Left ventricle myocardium superior (tissue), 1 donor: ENCODE results near the gene TRAPPC3. TPM values are rescaled to one million over a fixed set of nuclear protein-coding genes. Genes with fewer than 3 reads are reported as not detected.

Source experiments
- ATAC-seq: fragments of 200-7000 bp; cut with Tn5 transposase; one replicate; pipeline ENCODE4 v1.9.1; 2020; ENCODE audit warnings: mild to moderate bottlenecking, moderate library complexity
- DNase-seq: peaks from one replicate; pipeline ENCODE4 v3.0.0-alpha.2; 2020
- intact Hi-C: fragments of 100-400 bp; cut with micrococcal nuclease; formaldehyde crosslinking; loops from one replicate; pipeline ENCODE4 v1.11.0; 2022
- total RNA-seq: library from RNA; stranded (reverse); fragmentation: NEBNext Ultra II Directional; extraction: Animal tissue kit (Norgen Biotek cat#: 25700); gene quantifications from one replicate; pipeline ENCODE4 v1.2.1, GENCODE V29; 2021
- donor health status: DM: no; HTN: yes; CAD: no; lungs with severe emphysema.

TRAPPC3 gene
- total RNA-seq, 1 donor from 2014 or later, result 57.8 TPM

DNA sequence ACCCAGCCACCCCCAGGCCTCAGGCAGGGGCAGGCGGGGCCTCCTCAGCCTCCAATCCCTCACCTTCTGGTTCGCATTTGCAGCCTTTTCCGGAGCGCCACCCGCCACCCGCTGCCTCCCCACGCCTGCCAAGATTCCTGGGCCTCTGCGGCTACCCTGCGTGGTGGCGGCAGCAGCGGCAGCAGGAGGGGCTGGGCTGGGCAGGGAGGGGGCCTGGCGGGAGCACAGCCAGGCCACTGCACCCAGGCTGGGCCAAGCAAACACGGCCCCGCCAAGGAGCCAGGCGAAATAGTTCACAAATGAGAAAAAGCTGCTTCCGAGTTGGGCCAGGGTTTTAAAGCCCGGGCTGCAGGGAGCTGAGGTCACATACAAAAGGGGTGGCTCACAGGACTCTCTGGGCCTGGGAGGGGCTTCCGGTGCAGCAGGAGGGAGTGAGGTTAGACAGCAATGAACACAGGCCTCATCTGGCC, 34.1 kb downstream of the TRAPPC3 start:
- ATAC-seq (peak; percentile 80), DNase-seq (peak; percentile 49)
- intact Hi-C loops, result no loop called here

GRCh38 chr1:36114371-36114770, 34.9 kb downstream of the TRAPPC3 start:
- intact Hi-C loops, result no loop called here
- ATAC-seq (no peak), DNase-seq (no peak)

GRCh38 chr1:36112823-36113222, 36.5 kb downstream of the TRAPPC3 start:
- no peak for ATAC-seq
- no peak for DNase-seq
- intact Hi-C loops, result no loop called here

GRCh38 chr1:36111151-36111550, 38.1 kb downstream of the TRAPPC3 start:
- DNase-seq (no peak), ATAC-seq (no peak)
- intact Hi-C loops, result no loop called here

DNA sequence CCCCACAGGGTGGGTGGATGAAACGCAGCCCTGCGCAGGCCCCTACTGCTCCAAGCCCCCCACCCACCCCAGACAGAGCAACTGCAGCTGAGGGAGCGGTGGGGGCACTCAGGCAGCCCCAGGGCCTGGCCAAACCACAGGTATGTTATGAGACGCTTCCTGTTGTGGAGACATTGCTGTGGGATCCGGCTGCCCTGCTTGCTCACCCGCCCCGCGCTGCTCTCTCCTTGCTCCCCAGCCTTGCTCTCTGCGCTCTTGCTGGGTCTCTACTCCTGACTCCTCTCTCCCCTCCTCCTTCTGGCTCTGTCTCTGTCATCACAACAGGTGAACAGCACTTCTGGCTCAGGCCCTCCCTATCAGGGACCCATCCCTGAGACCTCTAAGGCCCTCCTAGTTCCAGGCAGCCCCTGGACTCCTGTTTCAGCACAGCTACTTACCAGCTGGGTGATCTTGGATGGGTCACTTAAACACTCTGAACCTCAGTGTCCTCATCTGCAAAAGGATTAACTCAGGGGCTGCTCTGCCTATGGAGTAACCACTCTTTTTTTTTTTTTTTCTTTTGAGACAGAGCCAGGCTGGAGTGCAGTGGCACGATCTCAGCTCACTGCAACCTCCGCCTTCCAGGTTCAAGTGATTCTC, 40.1 kb downstream of the TRAPPC3 start:
- intact Hi-C loops, result no loop called here
- no peak for ATAC-seq

DNA sequence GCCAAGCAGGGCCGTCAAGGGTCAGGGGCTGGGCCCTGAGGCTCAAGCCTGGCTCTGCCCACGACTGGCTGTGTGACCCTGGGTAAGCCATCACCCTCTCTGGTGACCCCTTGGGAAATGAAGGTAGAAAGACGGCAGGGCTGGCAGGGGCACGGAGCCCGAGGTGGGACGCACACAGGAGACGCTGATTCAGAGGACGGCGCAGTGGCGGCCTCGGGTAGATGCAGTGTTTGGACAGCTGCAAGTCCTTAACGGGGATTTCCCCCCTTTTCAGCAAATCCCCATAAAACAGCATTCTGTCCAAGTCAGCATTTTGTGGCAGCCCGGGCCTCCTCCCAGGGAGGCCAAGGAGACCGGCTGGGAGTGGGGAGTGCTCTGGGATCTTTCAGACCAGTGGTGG, 41.0 kb downstream of the TRAPPC3 start:
- ATAC-seq, result no peak
- intact Hi-C loops, result no loop called here

More for the DNA sequence above, 40.1 kb downstream of the TRAPPC3 start:
- no peak for DNase-seq

DNA sequence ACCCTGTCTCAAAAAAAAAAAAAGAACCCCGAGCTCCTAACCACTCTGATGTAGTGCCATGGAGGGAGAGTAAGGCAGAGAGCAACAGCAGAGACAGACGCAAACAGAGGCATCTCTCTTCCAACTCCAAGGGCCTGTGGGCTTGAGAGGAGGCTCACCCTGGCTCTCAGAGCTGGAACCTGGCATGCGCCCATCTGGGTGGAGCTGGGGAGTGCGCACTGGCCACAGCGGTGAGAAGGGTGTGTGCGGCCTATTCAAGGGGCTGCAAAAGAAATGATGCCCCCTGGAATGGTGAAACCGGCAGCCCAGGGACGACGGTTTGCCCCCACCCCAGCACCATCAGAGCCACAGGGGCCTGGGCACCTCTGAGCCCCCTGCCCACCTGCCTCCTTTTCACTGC, 41.9 kb downstream of the TRAPPC3 start:
- intact Hi-C loops, result no loop called here
- DNase-seq, result no peak
- no peak for ATAC-seq

More for the DNA sequence above, 41.0 kb downstream of the TRAPPC3 start:
- DNase-seq, result no peak

GRCh38 chr1:36106269-36106668, 43.0 kb downstream of the TRAPPC3 start:
- intact Hi-C loops, result no loop called here
- DNase-seq (no peak), ATAC-seq (no peak)

DNA sequence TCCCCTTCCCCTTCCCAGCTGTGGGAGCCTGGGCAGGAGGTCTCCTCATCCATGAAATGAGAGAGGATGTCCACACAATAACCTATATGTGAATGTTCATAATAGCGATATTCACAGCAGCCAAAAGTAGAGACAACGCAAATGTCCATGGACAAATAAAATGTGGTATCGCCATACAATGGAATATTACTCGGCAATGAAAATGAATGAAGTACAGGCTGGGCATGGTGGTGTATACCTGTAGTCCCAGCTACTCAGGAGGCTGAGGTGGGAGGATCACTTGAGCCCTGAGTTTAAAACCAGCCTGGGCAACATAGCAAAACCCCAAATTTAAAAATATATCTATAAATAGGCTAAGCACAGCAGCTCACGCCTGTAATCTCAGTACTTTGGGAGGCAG, 47.7 kb downstream of the TRAPPC3 start:
- no peak for DNase-seq
- no peak for ATAC-seq
- intact Hi-C loops, result no loop called here

- no peak for DNase-seq
- intact Hi-C loops, result no loop called here
- no peak for ATAC-seq
Measured at GRCh38 chr1:36100376-36100775, 48.9 kb downstream of the TRAPPC3 start.

DNA sequence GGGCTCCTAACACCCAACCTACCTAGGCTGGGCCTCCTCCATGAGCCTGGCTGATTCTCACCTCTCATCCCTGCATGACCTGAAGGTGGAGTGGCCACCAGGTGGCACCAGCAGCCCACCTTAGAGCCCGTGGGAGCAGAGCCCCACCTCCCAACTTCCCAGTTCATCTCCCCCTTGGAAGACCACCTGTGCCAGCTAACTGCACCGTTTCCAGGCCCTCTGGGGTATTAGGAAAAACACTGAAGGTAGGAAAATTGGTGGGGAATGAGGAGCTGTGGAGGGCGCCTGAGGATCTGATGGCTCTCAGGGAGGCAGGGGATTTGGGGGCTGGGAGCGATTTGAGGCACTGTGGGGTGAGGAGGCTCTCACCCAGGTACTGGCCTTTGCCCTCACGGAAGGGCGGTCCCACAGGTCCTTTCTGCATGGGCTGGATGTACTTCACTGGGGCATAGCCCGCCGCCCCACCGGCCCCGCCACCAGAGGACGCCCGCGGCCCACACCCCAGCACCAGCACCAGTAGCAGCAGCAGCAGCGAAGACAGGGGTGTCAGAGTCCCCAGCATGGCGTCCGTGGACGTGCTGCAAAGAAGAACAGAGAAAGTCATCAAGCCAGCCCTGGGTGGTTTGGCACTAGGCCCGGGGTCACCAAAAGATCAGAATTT, 49.5 kb downstream of the TRAPPC3 start:
- intact Hi-C loops, result loop anchor here (10.0 kb wide), 1 partner anchor 315 kb away; no protein-coding TSS in a partner anchor
- DNase-seq (peak; percentile 89), ATAC-seq (peak; percentile 89)

GRCh38 chr1:36098650-36099365, 50.5 kb downstream of the TRAPPC3 start:
- DNase-seq (no peak), ATAC-seq (no peak)

GRCh38 chr1:36097693-36098585, 51.3 kb downstream of the TRAPPC3 start:
- ATAC-seq, result no peak
- DNase-seq, result no peak
- intact Hi-C loops, result loop anchor here (10.0 kb wide), 1 partner anchor 317 kb away; no protein-coding TSS in a partner anchor

More at GRCh38 chr1:36098650-36099365, 50.5 kb downstream of the TRAPPC3 start:
- intact Hi-C loops, result loop anchor here (10.0 kb wide), 1 partner anchor 316 kb away; no protein-coding TSS in a partner anchor

- ATAC-seq, result no peak
- intact Hi-C loops, result loop anchor here (10.0 kb wide), 1 partner anchor 318 kb away; no protein-coding TSS in a partner anchor
- DNase-seq, result peak; percentile 24
Measured at GRCh38 chr1:36096500-36097432, 52.5 kb downstream of the TRAPPC3 start.

- DNase-seq, result peak; percentile 21
- intact Hi-C loops, result loop anchor here (10.0 kb wide), 1 partner anchor 319 kb away; no protein-coding TSS in a partner anchor
- ATAC-seq, result no peak
Measured at GRCh38 chr1:36095760-36096405, 53.4 kb downstream of the TRAPPC3 start.

GRCh38 chr1:36094621-36095061, 54.6 kb downstream of the TRAPPC3 start:
- no peak for ATAC-seq
- intact Hi-C loops, result loop anchor here (10.0 kb wide), 1 partner anchor 320 kb away; no protein-coding TSS in a partner anchor
- no peak for DNase-seq

GRCh38 chr1:36093929-36094328, 55.4 kb downstream of the TRAPPC3 start:
- intact Hi-C loops, result loop anchor here (10.0 kb wide), 1 partner anchor 321 kb away; no protein-coding TSS in a partner anchor
- ATAC-seq (peak; percentile 6), DNase-seq (peak; percentile 51)
